Renal pelvis (tissue), 4 donors: ENCODE results near the gene TTLL11. TPM values are rescaled to one million over a fixed set of nuclear protein-coding genes. Genes with fewer than 3 reads are reported as not detected.
"Not testable (repeated sequence)": the region's sequence is repeated elsewhere in the genome, so short reads cannot be mapped to it uniquely, and the experiment has no call there.

Experiments
- DNase-seq: peaks from one replicate; pipeline ENCODE4 v3.0.0-alpha.2; 2013
- polyA plus RNA-seq, 3 donors: library from polyadenylated mRNA; unstranded; fragments of 120-200 nt; gene quantifications; one replicate each; pipeline ENCODE4 v1.2.1, GENCODE V29; 2013; ENCODE audit not compliant: insufficient read length in 3 of 3

TTLL11 gene
- polyA plus RNA-seq, 3 donors: 6.2 to 8.9 (median 8.5) TPM

- DNase-seq: no peak
Measured at GRCh38 chr9:121910491-121911040, 182.5 kb downstream of the TTLL11 start.

GRCh38 chr9:121909111-121909510, 184.0 kb downstream of the TTLL11 start:
- DNase-seq: no peak

GRCh38 chr9:121906074-121906870, 186.8 kb downstream of the TTLL11 start:
- DNase-seq: no peak

GRCh38 chr9:121902461-121903135, 190.5 kb downstream of the TTLL11 start:
- no peak for DNase-seq

GRCh38 chr9:121901616-121902015, 191.5 kb downstream of the TTLL11 start:
- DNase-seq: no peak

GRCh38 chr9:121900163-121900562, 192.9 kb downstream of the TTLL11 start:
- no peak for DNase-seq

- DNase-seq: no peak
Measured at GRCh38 chr9:121898856-121899255, 194.3 kb downstream of the TTLL11 start.

- DNase-seq: no peak
Measured at GRCh38 chr9:121897140-121897539, 196.0 kb downstream of the TTLL11 start.

GRCh38 chr9:121896545-121896943, 196.6 kb downstream of the TTLL11 start:
- DNase-seq: no peak

GRCh38 chr9:121895818-121896544, 197.1 kb downstream of the TTLL11 start:
- DNase-seq: no peak

- no peak for DNase-seq
Measured at GRCh38 chr9:121895358-121895757, 197.8 kb downstream of the TTLL11 start.

GRCh38 chr9:121894380-121894779, 198.7 kb downstream of the TTLL11 start:
- DNase-seq: not testable (repeated sequence)

- DNase-seq: no peak
Measured at GRCh38 chr9:121893786-121894185, 199.3 kb downstream of the TTLL11 start.

- DNase-seq: no peak
Measured at GRCh38 chr9:121892706-121893105, 200.4 kb downstream of the TTLL11 start.

- DNase-seq: no peak
Measured at GRCh38 chr9:121890746-121891145, 202.4 kb downstream of the TTLL11 start.

GRCh38 chr9:121889990-121890563, 203.0 kb downstream of the TTLL11 start:
- no peak for DNase-seq

GRCh38 chr9:121888438-121888775, 204.7 kb downstream of the TTLL11 start:
- no peak for DNase-seq

- no peak for DNase-seq
Measured at GRCh38 chr9:121887553-121888437, 205.3 kb downstream of the TTLL11 start.

- DNase-seq: no peak
Measured at GRCh38 chr9:121886759-121887485, 206.2 kb downstream of the TTLL11 start.

GRCh38 chr9:121885345-121885901, 207.7 kb downstream of the TTLL11 start:
- no peak for DNase-seq
